PC-3 (cell line): Measurements from ENCODE around the gene TGM2. TPM values are rescaled to one million over a fixed set of nuclear protein-coding genes. Genes with fewer than 3 reads are reported as not detected.

Experiments used
- ATAC-seq: fragments of 200-7000 bp; cut with Tn5 transposase; 2 replicates; pipeline ENCODE4 v1.9.1; 2020; ENCODE audit warnings: mild to moderate bottlenecking, moderate library complexity
- BruUV-seq: library from RNA; stranded (reverse); fragments of 400-500 nt; replicated peaks from 2 replicates; lab custom pipeline; 2021; lab: Mats Ljungman, UMichigan
- CTCF ChIA-PET: fragments of 300-600 bp; sonication (Branson Sonifier 250); formaldehyde crosslinking; loops from one replicate; lab custom pipeline; 2022; ENCODE audit warnings: antibody characterized with exemption; lab: Charles Lee
- POLR2A ChIA-PET: fragments of 300-600 bp; sonication (Branson Sonifier 250); formaldehyde crosslinking; loops from one replicate; lab custom pipeline; 2022; ENCODE audit warnings: antibody characterized with exemption; ENCODE audit not compliant: unreplicated experiment; lab: Charles Lee
- DNase-seq: peaks from one replicate; pipeline ENCODE4 v3.0.0-alpha.2; 2015
- H2AFZ ChIP-seq: fragments of 300-600 bp; sonication (generic); 2 replicates; pipeline ENCODE4 v1.6.0; 2016; ENCODE audit warnings: antibody characterized with exemption, low read length
- H3F3A ChIP-seq: fragments of 300-600 bp; sonication (generic); one replicate; pipeline ENCODE4 v1.6.0; 2017; ENCODE audit warnings: antibody characterized with exemption, low read length, control low read depth, mild to moderate bottlenecking; ENCODE audit not compliant: unreplicated experiment
- H3K27ac ChIP-seq: fragments of 300-600 bp; sonication (generic); 2 replicates; pipeline ENCODE4 v1.5.1; 2016; ENCODE audit warnings: mild to moderate bottlenecking, low read length
- H3K27me3 ChIP-seq: fragments of 300-600 bp; sonication (generic); 2 replicates; pipeline ENCODE4 v1.6.1; 2016; ENCODE audit warnings: low read length, mixed read lengths
- H3K36me3 ChIP-seq: fragments of 300-600 bp; sonication (generic); 2 replicates; pipeline ENCODE4 v1.6.1; 2016; ENCODE audit warnings: low read depth, mixed run types, low read length, mixed read lengths
- H3K4me1 ChIP-seq: fragments of 300-600 bp; sonication (generic); 2 replicates; pipeline ENCODE4 v1.5.1; 2016; ENCODE audit warnings: low read length; ENCODE audit not compliant: insufficient read depth
- H3K4me2 ChIP-seq: fragments of 300-600 bp; sonication (generic); 2 replicates; pipeline ENCODE4 v1.6.0; 2016; ENCODE audit warnings: low read length
- H3K4me3 ChIP-seq: fragments of 300-600 bp; sonication (generic); 2 replicates; pipeline ENCODE4 v1.5.1; 2016; ENCODE audit warnings: mild to moderate bottlenecking, low read length, mixed read lengths
- H3K79me2 ChIP-seq: fragments of 300-600 bp; sonication (generic); 2 replicates; pipeline ENCODE4 v1.6.1; 2017; ENCODE audit warnings: low read length, mixed read lengths
- H3K9ac ChIP-seq: fragments of 300-600 bp; sonication (generic); 2 replicates; pipeline ENCODE4 v1.6.0; 2016; ENCODE audit warnings: mild to moderate bottlenecking, low read length
- H3K9me2 ChIP-seq: fragments of 300-600 bp; sonication (generic); replicated peaks from 2 replicates; pipeline ENCODE4 v1.6.1; 2016; ENCODE audit warnings: mixed run types, low read length, mixed read lengths
- H3K9me3 ChIP-seq: fragments of 300-600 bp; sonication (generic); 2 replicates; pipeline ENCODE4 v1.6.1; 2016; ENCODE audit warnings: low read length, mixed read lengths
- H4K20me1 ChIP-seq: fragments of 300-600 bp; sonication (generic); 2 replicates; pipeline ENCODE4 v1.6.1; 2016; ENCODE audit warnings: low read length, mixed read lengths
- CTCF ChIP-seq: fragments of 300-600 bp; sonication (generic); conservative IDR thresholded peaks from 2 replicates; pipeline ENCODE4 v1.5.1; 2017; ENCODE audit warnings: antibody characterized with exemption, low read depth, mild to moderate bottlenecking, low read length
- EZH2 ChIP-seq: fragments of 300-600 bp; sonication (generic); IDR thresholded peaks from one replicate; pipeline ENCODE4 v1.6.1; 2017; ENCODE audit warnings: antibody characterized with exemption, mild to moderate bottlenecking, low read length; ENCODE audit not compliant: unreplicated experiment
- EZH2phosphoT487 ChIP-seq: fragments of 300-600 bp; sonication (generic); IDR thresholded peaks from 2 replicates; pipeline ENCODE4 v1.6.1; 2018; ENCODE audit warnings: mild to moderate bottlenecking, antibody characterized with exemption, low read length, borderline replicate concordance
- intact Hi-C: fragments of 100-400 bp; cut with micrococcal nuclease; formaldehyde crosslinking; loops from 2 replicates; pipeline ENCODE4 v1.9.0; 2023
- total RNA-seq: library from RNA; depleted of rRNA; stranded (reverse); fragments of >200 nt; gene quantifications from 2 replicates; pipeline ENCODE4 v1.2.3, GENCODE V29; 2014

TGM2 gene
- total RNA-seq, 1 experiment from 2014 or later: 583 TPM

DNA sequence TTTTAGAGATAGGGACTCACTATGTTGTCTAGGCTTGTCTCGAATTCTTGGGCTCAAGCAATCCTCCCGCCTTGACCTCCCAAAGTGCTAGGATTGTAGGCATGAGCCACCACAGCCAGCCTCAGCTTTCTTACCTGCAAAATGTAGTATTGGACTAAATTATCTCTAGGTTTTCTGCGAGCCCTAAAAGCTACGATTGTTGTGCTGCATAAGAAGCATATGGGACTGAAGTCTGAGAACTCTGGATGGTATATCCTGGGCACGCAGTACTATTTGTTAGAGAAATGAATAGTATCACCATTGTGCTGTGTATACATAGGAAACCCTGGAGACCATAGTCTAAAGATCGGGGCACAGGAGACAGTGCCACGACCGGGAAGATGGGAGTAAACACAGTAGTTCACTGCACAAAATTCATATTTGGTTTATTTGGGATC lies 71.4 kb downstream of the TGM2 start:
- no peak overlapping the region for H3K4me2 ChIP-seq
- no peak overlapping the region for H3K9ac ChIP-seq
- H3K27me3 ChIP-seq: no peaks in the 10 kb centered on the region
- no peak for ATAC-seq
- CTCF ChIA-PET: interaction anchor here (0.6 kb wide), 1 partner anchor 332 kb away, joined by 6 read pairs; no protein-coding TSS in a partner anchor
- peaks cover 38% of the 10 kb centered on the region for H3K36me3 ChIP-seq
- no peak for DNase-seq
- H3F3A ChIP-seq: no peaks in the 10 kb centered on the region
- no peak for TF ChIP-seq EZH2phosphoT487
- no peak for TF ChIP-seq CTCF
- TF ChIP-seq EZH2: no peak
- H3K4me3 ChIP-seq: no peak overlapping the region
- H3K4me1 ChIP-seq: peaks cover 16% of the 10 kb centered on the region
- no peak overlapping the region for H2AFZ ChIP-seq
- H4K20me1 ChIP-seq: no peaks in the 10 kb centered on the region
- POLR2A ChIA-PET: no interaction called here
- H3K9me3 ChIP-seq: no peaks in the 10 kb centered on the region
- no TSS peak for BruUV-seq
- no peak overlapping the region for H3K27ac ChIP-seq
- H3K79me2 ChIP-seq: no peaks in the 10 kb centered on the region
- no peaks in the 10 kb centered on the region for H3K9me2 ChIP-seq
- intact Hi-C loops: no loop called here

- Histone ChIP-seq H3K4me1 (peaks cover 15% of the 10 kb centered on the region), H3K27me3 (no peaks in the 10 kb centered on the region), H4K20me1 (no peaks in the 10 kb centered on the region), H3K9ac (no peak overlapping the region), H3K27ac (no peak overlapping the region), H3K9me2 (no peaks in the 10 kb centered on the region), H3K36me3 (peaks cover 41% of the 10 kb centered on the region), H3F3A (no peaks in the 10 kb centered on the region), H3K4me3 (no peak overlapping the region), H3K9me3 (no peaks in the 10 kb centered on the region), H3K79me2 (no peaks in the 10 kb centered on the region), H2AFZ (no peak overlapping the region), H3K4me2 (no peak overlapping the region)
- DNase-seq (no peak), ATAC-seq (no peak)
- BruUV-seq: no TSS peak
- TF ChIP-seq EZH2phosphoT487 (no peak), CTCF (no peak), EZH2 (no peak)
- CTCF ChIA-PET: no interaction called here
- POLR2A ChIA-PET: no interaction called here
- intact Hi-C loops: no loop called here
Observed at GRCh38 chr20:38092915-38093314, 72.2 kb downstream of the TGM2 start.

DNA sequence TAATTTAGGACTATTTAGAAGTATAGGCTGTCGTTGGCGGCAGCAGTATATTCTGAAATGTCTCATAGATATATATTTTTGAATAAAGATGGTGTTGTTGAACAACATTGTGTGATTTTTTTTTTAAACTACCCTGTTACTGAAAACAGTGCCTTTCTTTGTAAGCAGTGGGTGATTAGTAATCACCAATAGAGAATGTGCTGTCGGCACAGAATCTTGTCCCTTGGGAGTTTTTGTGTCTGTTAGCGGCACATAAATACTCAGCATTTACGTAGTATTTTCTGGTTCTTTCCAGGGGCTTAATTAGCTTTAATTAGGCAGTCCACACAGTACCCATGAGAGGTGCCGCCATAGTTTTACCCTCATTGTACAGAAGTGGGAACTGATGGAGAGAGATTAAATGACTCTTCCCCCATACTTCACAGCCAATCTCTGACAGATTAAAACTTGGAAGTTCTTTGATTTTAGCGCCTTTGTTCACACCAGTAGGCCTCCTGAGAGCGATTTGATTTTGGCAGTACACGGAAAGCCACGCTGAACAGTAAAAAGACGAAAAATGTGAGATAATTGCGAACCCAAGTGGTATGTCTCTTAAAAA lies 72.7 kb downstream of the TGM2 start:
- TF ChIP-seq EZH2 (no peak), EZH2phosphoT487 (no peak), CTCF (no peak)
- Histone ChIP-seq H3K4me1 (peaks cover 15% of the 10 kb centered on the region), H3K27ac (no peak overlapping the region), H3K4me2 (no peak overlapping the region), H3K9ac (no peak overlapping the region), H3F3A (no peaks in the 10 kb centered on the region), H4K20me1 (no peaks in the 10 kb centered on the region), H2AFZ (no peak overlapping the region), H3K4me3 (no peak overlapping the region), H3K9me2 (no peaks in the 10 kb centered on the region), H3K79me2 (no peaks in the 10 kb centered on the region), H3K27me3 (no peaks in the 10 kb centered on the region), H3K36me3 (peaks cover 46% of the 10 kb centered on the region), H3K9me3 (no peaks in the 10 kb centered on the region)
- ChIA-PET CTCF (no interaction called here), POLR2A (no interaction called here)
- ATAC-seq (no peak), DNase-seq (no peak)
- BruUV-seq: no TSS peak
- intact Hi-C loops: no loop called here
